Amygdala (tissue), 56 donors: ENCODE results near the gene MRPS34.

Source experiments
- DNase-seq, 56 donors: peaks; one replicate each; lab custom pipeline; 2025; lab: John Stamatoyannopoulos, UW

The MRPS34 gene

GRCh38 chr16:1782408-1783264 is 9.7 kb upstream of the MRPS34 start, which contains the start of the genes NUBP2 and SPSB3:
Gene NUBP2 (plus strand): TSS chr16:1782960. CDS start chr16:1783021, 61 bp downstream.
Gene SPSB3 (minus strand): TSS chr16:1782571. CDS start chr16:1781483, 1,088 bp downstream.
- DNase-seq = peak; percentile 89 to 100 (median 100)

- no peak for DNase-seq
These were observed 8.9 kb upstream of the MRPS34 start for GRCh38 chr16:1781758-1782407.

- DNase-seq = no peak
These were observed 8.3 kb upstream of the MRPS34 start for GRCh38 chr16:1781254-1781653.

GRCh38 chr16:1780677-1781072 is 7.7 kb upstream of the MRPS34 start:
- no peak for DNase-seq

GRCh38 chr16:1779741-1780676 is 7.1 kb upstream of the MRPS34 start:
- no peak for DNase-seq

- DNase-seq = no peak
These were observed 6.3 kb upstream of the MRPS34 start for GRCh38 chr16:1779234-1779701.

- no peak for DNase-seq
These were observed 5.6 kb upstream of the MRPS34 start for GRCh38 chr16:1778200-1779179.

- DNase-seq = no peak
These were observed 4.7 kb upstream of the MRPS34 start for GRCh38 chr16:1777375-1778199.

GRCh38 chr16:1776991-1777374 is 4.0 kb upstream of the MRPS34 start:
- DNase-seq = no peak

- DNase-seq = no peak
These were observed 3.7 kb upstream of the MRPS34 start for GRCh38 chr16:1776672-1776955.

- no peak for DNase-seq
These were observed 3.1 kb upstream of the MRPS34 start for GRCh38 chr16:1775846-1776671.

GRCh38 chr16:1775006-1775845 is 2.3 kb upstream of the MRPS34 start:
- DNase-seq = no peak

- DNase-seq = no peak
These were observed 1.5 kb upstream of the MRPS34 start for GRCh38 chr16:1774448-1774780.

- DNase-seq = peak in 8 of 56 donors; percentile 22 to 55 (median 36)
These were observed 941 bp upstream of the MRPS34 start for GRCh38 chr16:1773703-1774447.

- DNase-seq = peak in 5 of 56 donors; percentile 23 to 43 (median 41)
These were observed 499 bp downstream of the MRPS34 start, which contains the start of gene EME2 for GRCh38 chr16:1772362-1772907. Gene EME2 (plus strand): TSS chr16:1772810. CDS start chr16:1773228, 418 bp downstream.

GRCh38 chr16:1771864-1772361 is 1.0 kb downstream of the MRPS34 start:
- DNase-seq = no peak
